Hippocampal formation (tissue), 2 donors: Measurements from ENCODE around the gene FRG2B.
"Not testable (repeated sequence)": the region's sequence is repeated elsewhere in the genome, so short reads cannot be mapped to it uniquely, and the experiment has no call there.

Source experiments
- DNase-seq, 2 donors: peaks; one replicate each; lab custom pipeline; 2025; lab: John Stamatoyannopoulos, UW

The FRG2B gene

DNA sequence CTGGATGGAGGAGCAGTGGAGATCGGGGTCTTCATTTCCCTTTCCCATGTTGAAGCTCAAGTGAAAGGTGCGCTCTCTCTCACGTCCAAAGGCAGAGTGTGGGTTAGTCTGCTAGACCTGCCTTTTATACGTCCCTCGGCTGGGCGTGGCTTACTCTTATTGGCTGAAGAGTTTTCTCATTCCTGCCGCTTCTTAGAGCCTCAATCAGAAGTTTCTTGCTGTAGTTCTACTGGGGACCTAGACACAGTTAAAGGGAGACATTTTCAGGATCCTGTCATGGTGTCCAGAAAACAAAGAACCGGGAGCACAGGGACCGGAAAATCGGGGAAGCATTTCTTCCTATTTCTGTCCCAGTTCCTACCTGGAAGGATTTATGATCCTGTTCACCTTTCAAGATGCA, at the start of gene FRG2B:
FRG2B (minus strand) TSS at position 101 of the 400 bp plus-strand sequence; CDS start at position 48, 53 bp downstream.
- DNase-seq = not testable (repeated sequence)

DNA sequence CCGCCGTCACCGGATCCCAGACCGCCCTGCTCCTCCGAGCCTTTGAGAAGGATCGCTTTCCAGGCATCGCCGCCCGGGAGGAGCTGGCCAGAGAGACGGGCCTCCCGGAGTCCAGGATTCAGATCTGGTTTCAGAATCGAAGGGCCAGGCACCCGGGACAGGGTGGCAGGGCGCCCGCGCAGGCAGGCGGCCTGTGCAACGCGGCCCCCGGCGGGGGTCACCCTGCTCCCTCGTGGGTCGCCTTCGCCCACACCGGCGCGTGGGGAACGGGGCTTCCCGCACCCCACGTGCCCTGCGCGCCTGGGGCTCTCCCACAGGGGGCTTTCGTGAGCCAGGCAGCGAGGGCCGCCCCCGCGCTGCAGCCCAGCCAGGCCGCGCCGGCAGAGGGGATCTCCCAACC, 40.9 kb upstream of the FRG2B start:
- not testable (repeated sequence) for DNase-seq

- DNase-seq = not testable (repeated sequence)
Observed at GRCh38 chr10:133663544-133664160, 37.1 kb upstream of the FRG2B start.

DNA sequence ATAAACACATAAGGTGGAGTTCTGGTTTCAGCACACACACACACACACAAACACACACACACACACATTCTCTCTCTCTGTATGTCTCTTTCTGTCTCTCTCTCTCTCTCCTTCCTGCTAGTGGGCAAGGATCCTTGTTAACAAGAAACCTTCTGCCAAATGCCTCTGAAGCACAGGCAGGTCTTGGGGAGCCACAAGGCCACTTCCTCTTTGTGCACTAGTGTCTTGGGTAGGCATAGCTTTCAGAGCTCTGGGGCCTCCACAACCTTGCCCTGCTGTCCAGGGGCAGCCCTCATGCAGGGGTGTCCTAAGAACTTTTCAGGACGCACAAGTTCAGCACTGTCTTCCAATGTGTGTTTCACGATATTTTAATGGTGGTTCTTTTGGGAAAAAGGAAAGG, 34.5 kb upstream of the FRG2B start:
- not testable (repeated sequence) for DNase-seq

- DNase-seq = not testable (repeated sequence)
Observed at GRCh38 chr10:133660516-133660915, 33.9 kb upstream of the FRG2B start.

GRCh38 chr10:133657276-133657675, 30.7 kb upstream of the FRG2B start:
- not testable (repeated sequence) for DNase-seq

DNA sequence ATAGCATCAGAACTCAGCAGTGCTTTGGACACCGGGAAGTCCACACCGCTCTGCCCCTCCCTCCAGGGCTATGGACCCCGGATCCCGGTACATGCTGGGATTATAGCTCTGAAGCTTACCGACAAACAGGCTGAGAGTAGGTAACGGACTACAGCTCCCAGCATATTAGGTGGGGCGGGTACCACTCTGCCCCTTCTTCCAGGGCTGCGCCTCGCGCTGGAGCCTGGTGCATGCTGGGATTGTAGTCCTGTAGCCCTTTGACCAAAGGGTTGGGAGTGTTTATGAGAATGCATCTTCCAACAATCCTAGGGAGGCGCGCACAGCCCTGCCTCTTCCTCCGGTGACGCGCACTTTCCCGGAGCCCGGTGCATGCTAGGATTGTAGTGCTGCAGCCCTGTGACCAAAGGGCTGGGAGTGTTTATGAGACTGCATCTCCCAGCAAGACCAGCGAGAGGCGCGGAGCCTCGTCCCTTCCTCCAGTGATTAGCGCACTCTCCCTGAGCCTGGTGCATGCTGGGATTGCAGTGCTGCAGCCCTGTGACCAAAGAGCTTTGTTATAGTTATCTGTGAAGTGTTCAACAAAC, 22.4 kb upstream of the FRG2B start:
- not testable (repeated sequence) for DNase-seq

DNA sequence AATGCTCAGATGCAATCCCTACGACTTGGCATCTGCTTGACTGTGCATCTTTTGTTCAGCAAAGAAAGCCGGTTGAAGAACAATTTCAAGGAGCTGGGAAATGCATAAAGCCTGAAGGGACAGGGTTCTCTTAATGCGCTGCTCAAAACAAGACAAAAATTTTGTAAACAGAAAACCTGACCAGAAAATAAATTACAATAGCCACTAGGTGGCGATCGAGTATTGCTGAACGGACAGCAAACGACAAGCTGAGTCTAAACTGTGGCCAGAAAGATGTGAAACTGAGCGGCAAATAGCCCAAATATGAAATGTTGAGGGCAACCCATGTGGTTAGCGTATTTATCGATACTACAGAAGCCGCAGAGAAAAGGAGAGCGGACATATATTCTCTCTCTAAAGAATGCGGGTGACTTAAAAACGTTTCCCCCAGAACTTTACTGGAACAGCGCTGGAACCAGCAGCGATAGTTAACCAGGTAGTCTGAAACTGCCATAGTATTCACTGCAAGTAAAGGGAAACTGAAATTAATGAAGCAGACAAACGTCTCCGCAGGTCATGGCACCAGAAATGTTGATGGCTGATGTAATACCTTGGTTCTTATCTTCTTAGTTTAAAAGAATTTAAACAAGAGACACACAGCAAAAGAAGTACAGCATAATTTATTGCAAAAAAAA, 20.6 kb upstream of the FRG2B start:
- not testable (repeated sequence) for DNase-seq

GRCh38 chr10:133637846-133638235, 11.2 kb upstream of the FRG2B start:
- DNase-seq = not testable (repeated sequence)

DNA sequence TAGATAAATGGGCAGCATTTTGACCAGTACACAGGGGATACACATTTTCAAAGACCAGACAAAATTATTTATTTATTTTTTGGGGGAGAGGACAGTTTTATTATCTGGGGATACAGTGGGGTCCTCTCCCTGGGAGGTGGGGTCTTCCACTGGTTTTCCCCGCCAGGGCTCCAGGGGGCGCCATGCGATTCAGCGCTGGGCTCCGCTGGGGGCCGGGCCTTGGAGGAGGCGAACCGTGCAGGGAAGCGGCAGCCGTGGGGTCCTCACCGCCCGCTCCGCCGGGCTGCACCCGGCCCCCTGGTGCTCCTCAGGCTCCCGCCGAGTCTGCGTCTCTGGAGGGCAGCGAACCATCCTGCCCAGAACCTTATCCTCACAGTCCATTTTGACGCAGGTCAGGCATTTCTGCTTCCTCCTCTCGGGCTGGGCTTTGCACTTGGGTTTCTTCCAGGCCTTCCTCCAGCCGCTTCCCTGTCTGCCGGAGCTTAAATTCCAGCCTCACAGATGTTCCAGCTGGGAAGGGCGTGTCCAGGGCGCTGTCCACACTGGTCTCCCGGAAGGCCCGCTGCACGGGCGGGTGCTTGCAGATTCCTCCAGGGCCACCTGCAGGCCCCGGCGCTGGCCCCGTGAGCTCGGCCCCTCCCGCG, 10.7 kb upstream of the FRG2B start:
- not testable (repeated sequence) for DNase-seq

GRCh38 chr10:133630723-133631249, 4.2 kb upstream of the FRG2B start:
- DNase-seq = not testable (repeated sequence)

DNA sequence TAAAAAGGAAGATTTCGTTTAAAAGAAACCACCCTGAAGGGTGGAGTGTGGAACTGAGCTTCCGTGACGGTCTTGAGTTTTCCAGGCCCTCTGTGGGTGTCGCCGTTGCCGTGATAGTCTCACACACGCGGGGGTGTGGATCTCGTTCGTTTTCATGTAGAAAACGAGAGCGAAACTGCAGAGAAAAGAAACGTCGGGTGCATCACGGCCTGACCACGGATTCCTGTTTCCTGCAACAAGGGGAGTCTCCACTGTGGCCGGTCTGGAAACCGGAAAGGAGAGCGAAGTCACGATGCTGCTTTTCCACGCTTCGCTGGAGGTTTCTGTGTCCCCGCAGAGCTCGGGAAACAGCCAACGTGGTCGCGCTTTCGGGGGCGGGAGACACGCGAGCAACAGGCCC, 4.1 kb downstream of the FRG2B start:
- DNase-seq = not testable (repeated sequence)

DNA sequence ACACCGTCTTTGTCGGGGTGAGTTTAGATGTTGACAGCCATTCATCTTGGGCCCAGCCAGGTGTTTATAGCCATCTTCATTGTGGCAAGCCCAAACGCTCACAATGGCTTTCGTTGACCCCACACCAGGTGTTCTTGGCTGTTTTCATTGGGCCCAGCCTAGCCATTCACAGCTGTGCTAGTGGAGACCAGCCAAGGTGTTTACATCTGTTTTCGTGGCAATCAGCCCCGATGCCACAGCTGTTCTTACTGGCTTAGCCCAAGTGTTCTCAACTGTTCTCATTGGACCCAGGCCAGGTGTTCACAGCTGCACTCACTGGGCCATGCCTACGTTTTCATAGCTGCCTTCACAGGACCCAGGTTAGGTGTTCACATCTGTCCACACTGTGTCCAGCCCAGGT, 7.7 kb downstream of the FRG2B start:
- no peak for DNase-seq

DNA sequence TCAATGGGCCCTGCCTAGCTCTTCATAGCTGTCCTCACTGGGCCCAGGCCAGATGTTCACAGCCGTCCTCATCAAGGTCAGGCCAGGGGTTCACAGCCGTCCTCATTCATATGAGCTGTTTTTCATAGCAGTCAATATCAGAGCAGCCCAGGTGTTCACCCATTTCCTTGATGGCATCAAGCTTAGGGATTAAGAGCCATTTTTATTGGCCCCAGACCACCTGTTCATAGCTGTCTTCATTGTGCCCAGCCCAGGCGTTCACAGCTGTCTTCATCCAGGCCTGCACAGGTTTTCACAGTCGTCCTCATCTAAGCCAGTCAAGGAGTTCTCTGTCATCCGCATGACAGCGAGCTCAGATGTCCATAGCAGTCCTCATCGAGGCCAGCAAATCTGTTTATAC, 9.4 kb downstream of the FRG2B start:
- DNase-seq = no peak

- no peak for DNase-seq
Observed at GRCh38 chr10:133616371-133617130, 10.0 kb downstream of the FRG2B start.

DNA sequence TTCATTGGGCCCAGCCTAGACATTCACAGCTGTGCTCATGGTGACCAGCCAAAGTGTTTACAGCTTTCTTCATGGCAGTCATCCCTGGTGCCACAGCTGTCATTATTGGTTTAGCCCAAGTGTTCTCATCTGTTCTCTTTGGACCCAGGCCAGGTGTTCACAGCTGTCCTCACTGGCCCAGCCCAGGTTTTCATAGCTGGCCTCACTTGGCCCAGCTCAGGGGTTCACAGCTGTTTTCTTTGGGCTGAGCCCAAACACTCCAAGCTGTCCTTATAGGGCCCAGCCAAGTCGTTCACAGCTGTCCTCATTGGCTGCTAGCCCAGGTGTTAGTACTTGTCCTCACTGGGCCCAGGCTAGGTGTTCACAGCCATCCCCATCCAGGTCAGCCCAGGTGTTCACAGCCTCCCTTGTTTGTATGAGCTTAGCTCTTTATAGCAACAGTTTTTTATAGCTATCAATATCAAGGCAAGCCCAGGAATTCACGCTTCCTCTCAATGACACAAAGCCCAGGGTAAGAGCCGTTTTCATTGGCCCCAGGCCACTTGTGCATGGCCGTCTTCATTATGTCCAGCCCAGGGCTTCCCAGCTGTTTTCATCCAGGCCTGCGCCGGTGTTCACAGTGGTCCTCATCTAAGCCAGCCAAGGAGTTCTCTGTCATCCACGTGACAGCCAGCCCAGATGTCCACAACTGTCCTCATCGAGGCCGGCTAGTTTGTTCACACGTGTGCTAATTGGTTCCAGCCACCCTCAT, 11.6 kb downstream of the FRG2B start:
- no peak for DNase-seq

DNA sequence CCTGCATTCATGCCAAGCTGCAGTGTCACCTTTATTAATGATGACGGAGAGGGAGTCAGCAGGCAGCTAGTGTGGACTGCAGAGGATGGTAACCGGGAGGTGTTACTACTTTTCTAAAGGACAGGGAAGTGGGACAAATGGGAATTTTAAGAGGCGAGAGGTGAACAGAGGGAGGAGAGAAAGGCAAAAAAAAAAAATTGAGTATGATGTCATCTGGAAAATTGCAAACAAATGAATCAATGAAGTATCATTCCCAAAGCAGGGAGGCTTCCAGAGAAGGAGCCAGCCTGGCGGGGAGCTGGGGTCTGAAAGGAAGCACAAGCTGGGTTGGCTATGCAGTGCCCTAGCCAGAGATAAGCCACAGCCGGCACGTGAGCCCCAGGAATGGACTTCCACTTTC, 12.9 kb downstream of the FRG2B start:
- DNase-seq = no peak

DNA sequence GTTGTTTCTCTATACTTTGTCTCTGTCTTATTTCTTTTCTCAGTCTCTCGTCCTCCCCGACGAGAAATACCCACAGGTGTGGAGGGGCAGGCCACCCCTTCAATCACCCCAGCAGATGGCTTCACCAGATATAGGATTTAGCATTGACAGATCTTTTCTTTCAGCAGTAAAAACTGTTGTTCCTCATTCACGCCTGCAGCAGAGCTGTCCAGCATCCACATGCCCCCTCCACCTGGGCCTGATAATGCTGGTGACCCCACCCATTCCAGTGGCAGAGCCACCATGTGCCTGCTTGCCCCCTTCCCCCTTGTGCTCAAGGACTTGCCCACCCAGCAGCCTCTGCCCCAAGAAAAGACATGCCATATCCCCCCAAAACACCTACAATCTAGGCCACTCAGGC, 15.5 kb downstream of the FRG2B start:
- DNase-seq = no peak

DNA sequence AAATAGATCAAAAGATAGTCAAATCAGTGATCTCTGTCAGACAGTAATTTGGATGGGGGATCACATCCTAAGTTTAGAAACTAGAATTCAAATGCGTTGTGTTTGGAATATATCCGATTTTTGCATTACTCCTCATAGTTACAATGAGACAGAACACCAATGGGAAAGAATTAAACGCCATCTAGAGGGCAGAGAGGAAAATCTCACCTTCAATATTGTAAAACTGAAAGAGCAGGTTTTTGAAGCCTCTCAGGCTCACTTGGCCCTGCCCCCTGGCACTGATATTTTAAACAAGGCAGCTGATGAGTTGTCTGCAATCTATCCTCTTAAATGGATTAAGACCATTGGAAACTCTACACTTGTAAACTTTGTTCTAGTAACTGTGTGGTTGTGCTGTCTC, 17.7 kb downstream of the FRG2B start:
- DNase-seq = peak in 1 of 2 donors; percentile 47

- DNase-seq = not testable (repeated sequence)
Observed at GRCh38 chr10:133603434-133603833, 23.2 kb downstream of the FRG2B start.

DNA sequence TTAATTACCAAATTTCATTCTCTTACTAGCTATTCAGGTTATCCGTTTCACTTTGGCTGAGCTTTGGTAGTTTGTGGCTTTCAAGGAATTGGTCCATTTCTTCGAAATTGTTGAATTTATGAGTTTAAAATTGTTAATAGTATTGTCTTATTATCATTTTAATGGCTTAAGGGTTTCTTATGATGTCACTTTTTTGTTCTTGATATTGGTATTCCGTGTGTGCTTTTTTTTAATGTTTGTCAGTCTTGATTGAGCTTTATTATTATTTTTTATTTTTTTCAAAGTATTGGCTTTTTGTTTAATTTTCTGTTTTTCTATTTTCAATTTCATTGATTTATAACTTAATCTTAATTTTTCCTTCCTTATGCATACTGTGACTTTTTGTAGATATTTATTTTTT, 25.9 kb downstream of the FRG2B start:
- no peak for DNase-seq
